BE2C (cell line): Measurements from ENCODE around the gene FPR2.
A peak's percentile ranks its signal among the peaks of the same experiment; 100 is the strongest.
"Not testable (repeated sequence)": the region's sequence is repeated elsewhere in the genome, so short reads cannot be mapped to it uniquely, and the experiment has no call there.

ENCODE experiments used
- DNase-seq: peaks from one replicate; pipeline ENCODE4 v3.0.0-alpha.2; 2020
- H3K27me3 ChIP-seq: fragments of 250-450 bp; sonication (Bioruptor Pico); 2 replicates; pipeline ENCODE4 v1.5.1; 2020; ENCODE audit warnings: mild to moderate bottlenecking
- H3K36me3 ChIP-seq: fragments of 250-450 bp; sonication (Bioruptor Pico); 2 replicates; pipeline ENCODE4 v1.5.1; 2020; ENCODE audit warnings: mild to moderate bottlenecking
- H3K4me1 ChIP-seq: fragments of 250-450 bp; sonication (Bioruptor Pico); 2 replicates; pipeline ENCODE4 v1.5.1; 2020
- H3K4me3 ChIP-seq: 2 replicates; pipeline ENCODE4 v1.5.1; 2011; ENCODE audit warnings: low read depth, low read length
- H3K9me3 ChIP-seq: fragments of 250-450 bp; sonication (Bioruptor Pico); 2 replicates; pipeline ENCODE4 v1.5.1; 2020
- CTCF ChIP-seq: IDR thresholded peaks from 2 replicates; pipeline ENCODE4 v1.5.1; 2012; ENCODE audit warnings: mild to moderate bottlenecking, low read depth, low read length

FPR2 gene

DNA sequence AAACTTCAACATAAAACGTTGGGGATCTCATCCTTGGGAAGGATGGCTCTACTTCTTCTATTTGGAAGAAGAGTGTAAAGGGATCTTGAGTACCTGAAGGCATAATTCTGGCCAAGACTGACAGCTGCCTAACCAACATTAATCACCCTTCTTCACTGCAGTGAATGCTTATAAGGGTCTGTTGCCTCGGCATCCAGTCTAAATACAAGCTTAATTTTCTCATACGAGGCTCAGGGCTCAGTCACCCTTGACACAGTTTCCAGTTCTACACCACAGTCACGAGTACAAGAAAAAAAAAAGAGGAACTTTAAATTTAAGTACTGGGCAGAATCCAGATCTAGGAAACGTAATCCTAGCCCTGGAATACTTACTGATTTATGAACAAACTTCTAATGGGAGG is 43.0 kb downstream of the FPR2 start:
- no peak overlapping the region for H3K4me3 ChIP-seq
- no peaks in the 10 kb centered on the region for H3K9me3 ChIP-seq
- no peak for DNase-seq
- H3K4me1 ChIP-seq, result no peaks in the 10 kb centered on the region
- no peaks in the 10 kb centered on the region for H3K27me3 ChIP-seq
- no peak for TF ChIP-seq CTCF
- no peaks in the 10 kb centered on the region for H3K36me3 ChIP-seq

GRCh38 chr19:51804789-51805188 is 43.8 kb downstream of the FPR2 start:
- not testable (repeated sequence) for DNase-seq, H3K27me3 ChIP-seq, H3K36me3 ChIP-seq, H3K4me3 ChIP-seq, H3K9me3 ChIP-seq, H3K4me1 ChIP-seq

DNA sequence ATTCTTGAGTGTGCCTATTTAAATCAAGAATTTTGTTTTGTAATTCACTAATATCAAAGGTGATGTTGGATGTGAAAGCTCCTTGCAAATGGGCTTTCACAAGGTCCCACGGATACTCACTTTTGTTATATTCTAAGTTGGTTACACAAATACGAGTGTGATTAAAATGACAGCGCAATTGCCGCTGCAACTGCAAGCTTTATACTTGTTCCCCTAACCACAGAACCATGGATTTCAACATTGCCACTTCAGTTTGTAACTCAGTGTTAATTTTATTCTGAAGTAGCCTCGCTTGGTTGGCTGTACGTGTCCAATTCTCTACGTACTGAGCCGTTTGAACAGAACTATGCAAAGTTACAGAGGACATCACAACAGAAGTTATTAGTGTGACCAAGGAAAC is 44.4 kb downstream of the FPR2 start:
- not testable (repeated sequence) for H3K4me1 ChIP-seq, H3K27me3 ChIP-seq

DNA sequence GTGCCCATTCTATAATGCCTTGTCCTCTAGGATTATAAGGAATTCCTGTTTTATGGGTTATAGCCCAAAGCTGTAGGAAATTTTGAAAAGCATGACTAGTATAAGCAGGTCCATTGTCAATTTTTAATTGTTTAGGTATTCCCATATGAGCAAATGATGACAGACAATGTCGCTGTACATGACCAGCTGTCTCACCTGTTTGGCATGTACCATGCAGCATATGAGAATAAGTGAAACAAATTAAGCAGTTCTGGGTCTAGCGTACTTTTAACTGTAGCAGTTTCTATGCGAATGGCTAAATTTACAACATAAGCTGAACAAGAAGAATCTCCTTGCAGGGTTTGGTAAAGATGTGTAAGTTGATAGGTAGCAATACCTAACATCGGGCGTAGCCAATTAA is 45.6 kb downstream of the FPR2 start:
- not testable (repeated sequence) for H3K9me3 ChIP-seq, DNase-seq, H3K36me3 ChIP-seq, H3K4me3 ChIP-seq, H3K27me3 ChIP-seq, H3K4me1 ChIP-seq

More for the DNA sequence above, 44.4 kb downstream of the FPR2 start:
- not testable (repeated sequence) for H3K36me3 ChIP-seq, H3K4me3 ChIP-seq, H3K9me3 ChIP-seq, DNase-seq

- Histone ChIP-seq H3K9me3 (no peaks in the 10 kb centered on the region), H3K36me3 (no peaks in the 10 kb centered on the region), H3K4me3 (no peak overlapping the region), H3K4me1 (no peaks in the 10 kb centered on the region), H3K27me3 (no peaks in the 10 kb centered on the region)
- no peak for TF ChIP-seq CTCF
- no peak for DNase-seq
Observed at GRCh38 chr19:51807111-51807701, 46.2 kb downstream of the FPR2 start.

DNA sequence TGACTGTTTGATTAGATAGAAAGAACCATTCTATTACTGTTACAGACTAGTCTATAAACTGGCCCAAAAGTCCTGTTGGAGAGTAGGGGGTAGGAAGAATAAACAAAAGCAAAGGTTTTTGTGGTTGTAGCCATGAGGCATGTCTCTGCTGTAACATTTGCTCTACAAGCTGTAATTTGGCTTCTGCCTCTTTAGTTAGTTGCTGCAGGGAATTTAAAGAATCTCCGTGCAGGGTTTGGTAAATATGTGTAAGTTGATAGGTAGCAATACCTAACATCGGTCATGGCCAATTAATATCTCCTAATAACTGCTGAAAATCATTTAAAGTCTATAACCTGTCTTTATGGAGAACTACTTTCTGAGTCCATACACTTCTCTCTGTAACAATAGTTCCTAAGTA is 46.9 kb downstream of the FPR2 start:
- H3K4me3 ChIP-seq, result no peak overlapping the region

GRCh38 chr19:51808333-51808986 is 47.5 kb downstream of the FPR2 start:
- Histone ChIP-seq H3K9me3 (no peaks in the 10 kb centered on the region), H3K27me3 (no peaks in the 10 kb centered on the region), H3K36me3 (no peaks in the 10 kb centered on the region), H3K4me3 (no peak overlapping the region), H3K4me1 (no peaks in the 10 kb centered on the region)
- DNase-seq, result no peak
- TF ChIP-seq CTCF, result 0 out of 2 replicates have a peak, but pooled peaks have one; percentile 19

More for the DNA sequence above, 46.9 kb downstream of the FPR2 start:
- Histone ChIP-seq H3K27me3 (no peaks in the 10 kb centered on the region), H3K4me1 (no peaks in the 10 kb centered on the region), H3K36me3 (no peaks in the 10 kb centered on the region), H3K9me3 (no peaks in the 10 kb centered on the region)
- DNase-seq, result no peak
- no peak for TF ChIP-seq CTCF

- H3K4me3 ChIP-seq, result no peak overlapping the region
- no peaks in the 10 kb centered on the region for H3K36me3 ChIP-seq
- H3K4me1 ChIP-seq, result no peaks in the 10 kb centered on the region
- no peaks in the 10 kb centered on the region for H3K27me3 ChIP-seq
- no peaks in the 10 kb centered on the region for H3K9me3 ChIP-seq
- no peak for TF ChIP-seq CTCF
- no peak for DNase-seq
Observed at GRCh38 chr19:51809787-51810186, 48.8 kb downstream of the FPR2 start.
